RWPE2 (cell line): ENCODE measurements around the gene GANC.

Source experiments
- ATAC-seq: fragments of 200-7000 bp; cut with Tn5 transposase; 3 replicates; pipeline ENCODE4 v1.9.1; 2021; ENCODE audit warnings: low read depth
- DNase-seq: peaks from one replicate; pipeline ENCODE4 v3.0.0-alpha.2; 2020; ENCODE audit warnings: low spot score
- H3K27ac ChIP-seq: fragments of 450-650 bp; 2 replicates; pipeline ENCODE4 v1.5.1; 2017; ENCODE audit warnings: mild to moderate bottlenecking; ENCODE audit not compliant: poor library complexity, severe bottlenecking
- H3K27me3 ChIP-seq: fragments of 250-450 bp; sonication (Bioruptor Pico); 2 replicates; pipeline ENCODE4 v1.5.1; 2021; ENCODE audit warnings: mild to moderate bottlenecking, moderate library complexity; ENCODE audit not compliant: insufficient read depth, poor library complexity, severe bottlenecking
- H3K36me3 ChIP-seq: fragments of 250-450 bp; sonication (Bioruptor Pico); 2 replicates; pipeline ENCODE4 v1.5.1; 2020; ENCODE audit warnings: low read depth, mild to moderate bottlenecking, moderate library complexity
- H3K4me1 ChIP-seq: fragments of 250-450 bp; sonication (Bioruptor Pico); 2 replicates; pipeline ENCODE4 v1.5.1; 2021; ENCODE audit warnings: mild to moderate bottlenecking, moderate library complexity; ENCODE audit not compliant: insufficient read depth, poor library complexity, severe bottlenecking
- H3K4me3 ChIP-seq: fragments of 250-450 bp; sonication (Bioruptor Pico); 2 replicates; pipeline ENCODE4 v1.5.1; 2021; ENCODE audit warnings: mild to moderate bottlenecking, moderate library complexity; ENCODE audit not compliant: severe bottlenecking
- H3K9me3 ChIP-seq: fragments of 250-450 bp; sonication (Bioruptor Pico); 2 replicates; pipeline ENCODE4 v1.5.1; 2021; ENCODE audit warnings: mild to moderate bottlenecking, moderate library complexity; ENCODE audit not compliant: severe bottlenecking
- CTCF ChIP-seq: fragments of 450-650 bp; IDR thresholded peaks from one replicate; pipeline ENCODE4 v1.5.1; 2017; ENCODE audit warnings: mild to moderate bottlenecking, moderate library complexity; ENCODE audit not compliant: poor library complexity, severe bottlenecking

Gene GANC

GRCh38 chr15:42401544-42402454 is 128.8 kb downstream of the GANC start:
- Histone ChIP-seq H3K36me3 (no peaks in the 10 kb centered on the region), H3K27ac (no peak overlapping the region), H3K4me1 (no peaks in the 10 kb centered on the region), H3K27me3 (no peaks in the 10 kb centered on the region), H3K9me3 (no peaks in the 10 kb centered on the region), H3K4me3 (no peak overlapping the region)
- no peak for ATAC-seq
- DNase-seq: no peak
- no peak for TF ChIP-seq CTCF

GRCh38 chr15:42402455-42403205 is 129.6 kb downstream of the GANC start:
- TF ChIP-seq CTCF: no peak
- no peak overlapping the region for H3K4me3 ChIP-seq
- no peak overlapping the region for H3K27ac ChIP-seq
- DNase-seq (no peak), ATAC-seq (no peak)
- H3K9me3 ChIP-seq: no peaks in the 10 kb centered on the region
- H3K36me3 ChIP-seq: no peaks in the 10 kb centered on the region
- H3K4me1 ChIP-seq: no peaks in the 10 kb centered on the region
- no peaks in the 10 kb centered on the region for H3K27me3 ChIP-seq

GRCh38 chr15:42403389-42403788 is 130.4 kb downstream of the GANC start:
- no peaks in the 10 kb centered on the region for H3K27me3 ChIP-seq
- no peaks in the 10 kb centered on the region for H3K4me1 ChIP-seq
- H3K4me3 ChIP-seq: no peak overlapping the region
- no peak for TF ChIP-seq CTCF
- no peak for ATAC-seq
- no peaks in the 10 kb centered on the region for H3K36me3 ChIP-seq
- H3K9me3 ChIP-seq: no peaks in the 10 kb centered on the region
- H3K27ac ChIP-seq: no peak overlapping the region
- DNase-seq: peak; percentile 61

GRCh38 chr15:42404461-42405235 is 131.6 kb downstream of the GANC start:
- ATAC-seq (no peak), DNase-seq (no peak)
- Histone ChIP-seq H3K36me3 (no peaks in the 10 kb centered on the region), H3K9me3 (no peaks in the 10 kb centered on the region), H3K27me3 (no peaks in the 10 kb centered on the region), H3K27ac (no peak overlapping the region), H3K4me1 (no peaks in the 10 kb centered on the region), H3K4me3 (no peak overlapping the region)
- TF ChIP-seq CTCF: no peak
